Activated naive CD4-positive, alpha-beta T cell treated with anti-CD3 and anti-CD28 coated beads, Interleukin-2, amount 10 ng/mL, durations not matched to agents 7 days and 5 days (primary cell): ENCODE measurements around the gene ABCA2.

Experiments
- CTCF ChIA-PET: fragments of 350-600 bp; sonication (Branson Sonifier 250); formaldehyde crosslinking; loops from one replicate; lab custom pipeline; 2021; ENCODE audit warnings: antibody characterized with exemption; lab: Charles Lee
- DNase-seq: peaks from one replicate; pipeline ENCODE4 v3.0.0-alpha.2; 2020
- H3K27ac Mint-ChIP-seq: one replicate; pipeline ENCODE4 v1.8.0; 2021; ENCODE audit warnings: mild to moderate bottlenecking, moderate library complexity, mixed read lengths
- H3K27me3 Mint-ChIP-seq: one replicate; pipeline ENCODE4 v1.8.0; 2021; ENCODE audit warnings: mild to moderate bottlenecking, mixed read lengths
- H3K36me3 Mint-ChIP-seq: one replicate; pipeline ENCODE4 v1.8.0; 2021; ENCODE audit warnings: mixed read lengths
- H3K4me1 Mint-ChIP-seq: one replicate; pipeline ENCODE4 v1.8.0; 2021; ENCODE audit warnings: mixed read lengths
- H3K4me3 Mint-ChIP-seq: one replicate; pipeline ENCODE4 v1.8.0; 2021; ENCODE audit warnings: mild to moderate bottlenecking, moderate library complexity, mixed read lengths
- H3K9me3 Mint-ChIP-seq: one replicate; pipeline ENCODE4 v1.8.0; 2021; ENCODE audit warnings: mixed read lengths

The ABCA2 gene

DNA sequence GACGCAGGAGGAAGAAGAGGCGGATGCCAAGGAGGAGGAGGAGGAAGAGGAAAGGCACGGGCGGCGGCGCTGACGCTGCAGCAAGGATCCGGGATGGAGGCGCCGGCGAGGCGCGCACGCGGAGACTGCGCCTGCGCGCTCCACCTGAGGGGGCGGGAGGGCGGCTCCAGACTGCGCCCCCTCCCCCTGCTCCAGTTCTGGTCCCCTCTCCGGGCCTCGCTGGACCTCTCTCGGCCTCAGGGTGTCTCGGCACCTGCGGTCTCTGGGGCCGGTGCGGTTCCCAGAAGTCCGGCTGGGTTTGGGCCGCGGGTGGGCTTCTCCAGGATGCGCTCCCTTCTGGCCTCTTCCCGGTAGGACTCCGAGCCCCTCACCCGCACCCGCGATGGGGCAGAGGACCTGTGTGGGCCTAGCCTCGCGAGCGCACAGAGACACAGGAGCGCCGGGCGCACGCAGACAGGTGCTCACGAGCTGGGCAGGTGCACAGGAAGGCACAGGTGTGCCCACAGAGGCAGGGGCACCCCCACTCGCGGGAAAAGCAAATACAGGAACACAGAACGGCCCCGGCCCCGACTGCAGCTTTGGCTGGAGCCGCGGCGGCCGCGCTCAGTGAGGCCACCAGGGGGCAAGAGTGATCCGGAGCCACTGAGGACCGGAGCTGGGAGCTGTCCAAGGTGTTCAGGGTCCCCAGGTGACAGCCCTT lies 18.2 kb upstream of the ABCA2 start, which contains the start of gene NPDC1:
Gene NPDC1, minus strand, starts transcription at position 90 of the 700 bp plus-strand sequence. CDS start 188 bp downstream, outside the sequence.
- CTCF ChIA-PET, result interaction anchor here (0.7 to 5.4 kb wide), 25 partner anchors 9 to 266 kb away, joined by 3 to 103 read pairs (median 4); partner anchors contain the start of genes AJM1, CYSRT1, FUT7 and GRIN1
- Mint-ChIP-seq H3K4me3 (peak within 1 kb of the TSS; percentile 75), H3K4me1 (peaks cover 35% of the 10 kb centered on the region), H3K27ac (peak within 1 kb of the TSS; percentile 68), H3K36me3 (no peaks in the 10 kb centered on the region), H3K9me3 (no peaks in the 10 kb centered on the region), H3K27me3 (peaks cover 86% of the 10 kb centered on the region)
- DNase-seq, result peak; percentile 92

DNA sequence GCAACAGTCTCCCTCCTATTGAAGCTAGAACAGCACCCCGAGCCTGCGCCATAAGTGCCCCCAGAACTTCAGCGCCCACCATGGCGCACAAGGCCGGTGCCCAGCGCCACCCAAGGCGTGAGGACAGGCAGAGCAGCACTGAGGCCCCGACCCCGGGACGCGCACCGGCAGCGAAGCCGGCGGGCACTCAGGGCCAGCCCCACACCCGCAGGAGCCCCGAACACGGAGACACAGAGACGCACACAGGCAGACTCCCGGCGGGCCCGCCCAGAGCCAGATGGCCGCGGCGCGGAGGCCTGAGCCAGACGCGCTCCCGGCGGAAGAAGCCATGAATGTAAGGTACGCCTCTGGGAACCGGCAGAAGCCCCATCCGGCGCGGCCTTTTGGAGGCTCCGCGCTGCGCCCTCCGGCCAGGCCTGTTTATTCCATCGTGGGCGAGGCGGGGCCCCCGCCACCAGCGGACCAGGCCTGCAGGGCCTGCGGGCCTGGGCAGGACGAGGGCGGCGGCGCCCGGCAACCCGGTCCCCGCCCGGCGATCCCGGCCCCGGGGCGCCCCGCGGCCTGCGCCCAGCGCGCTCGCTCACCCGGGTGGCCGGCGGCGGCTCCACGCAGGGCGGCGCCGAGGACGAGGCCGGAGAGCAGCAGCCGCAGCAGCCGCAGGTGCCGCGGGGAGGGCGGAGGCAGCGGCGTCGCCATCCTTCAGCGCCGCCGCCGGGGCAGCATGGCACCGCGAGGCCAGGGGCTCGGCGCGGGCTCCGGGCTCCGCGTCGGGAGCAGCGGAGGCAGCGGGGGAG lies 17.5 kb upstream of the ABCA2 start:
- no peaks in the 10 kb centered on the region for H3K36me3 Mint-ChIP-seq
- peaks cover 79% of the 10 kb centered on the region for H3K27me3 Mint-ChIP-seq
- H3K9me3 Mint-ChIP-seq, result no peaks in the 10 kb centered on the region
- H3K4me3 Mint-ChIP-seq, result peak overlapping the region; percentile 75
- H3K4me1 Mint-ChIP-seq, result peaks cover 35% of the 10 kb centered on the region
- no peak overlapping the region for H3K27ac Mint-ChIP-seq
- peak; percentile 55 for DNase-seq
- CTCF ChIA-PET, result interaction anchor here (0.9 to 5.4 kb wide), 9 partner anchors 10 to 132 kb away, joined by 3 to 103 read pairs (median 6); partner anchors contain the start of genes ABCA2 and SAPCD2

DNA sequence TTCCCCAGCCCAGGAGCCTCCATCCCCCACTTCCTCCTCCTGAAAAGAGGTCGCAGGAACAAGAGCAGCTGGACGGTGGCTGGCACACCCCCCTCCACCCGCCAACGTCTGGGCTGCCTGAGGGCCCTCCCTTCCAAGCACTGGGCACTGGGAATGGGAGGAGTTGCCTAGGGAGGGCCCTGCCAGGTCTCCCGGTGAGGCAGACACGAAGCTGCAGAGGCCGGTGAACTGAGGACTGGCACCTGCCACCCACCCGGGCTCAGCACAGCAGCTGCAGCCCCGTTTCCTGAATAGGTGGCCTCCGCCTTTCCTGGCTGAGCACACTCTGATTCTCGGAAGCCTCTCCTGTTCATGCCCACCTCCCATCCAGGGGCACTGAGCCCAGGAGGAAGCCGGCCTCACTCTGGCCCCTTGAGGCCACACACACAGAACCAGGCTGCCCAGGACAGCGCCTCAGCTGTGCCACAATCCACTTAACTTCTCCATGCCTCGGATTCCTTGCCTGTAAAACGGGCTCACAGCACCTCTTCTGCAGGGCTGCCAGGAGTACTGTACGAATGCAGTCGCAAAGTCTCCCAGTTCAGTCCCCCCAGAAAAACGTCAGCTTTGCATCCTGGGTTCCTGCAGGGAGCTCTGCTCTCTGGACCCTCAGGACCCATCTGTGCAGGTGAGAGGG lies 16.6 kb upstream of the ABCA2 start:
- peak overlapping the region; percentile 68 for H3K27ac Mint-ChIP-seq
- DNase-seq, result no peak
- H3K9me3 Mint-ChIP-seq, result no peaks in the 10 kb centered on the region
- peaks cover 70% of the 10 kb centered on the region for H3K27me3 Mint-ChIP-seq
- peaks cover 32% of the 10 kb centered on the region for H3K4me1 Mint-ChIP-seq
- H3K4me3 Mint-ChIP-seq, result peak overlapping the region; percentile 75
- CTCF ChIA-PET, result interaction anchor here (1.2 to 2.4 kb wide), 4 partner anchors 10 to 19 kb away, joined by 4 to 16 read pairs (median 9); partner anchors contain the start of gene ABCA2
- H3K36me3 Mint-ChIP-seq, result no peaks in the 10 kb centered on the region

GRCh38 chr9:137044037-137044436 lies 16.0 kb upstream of the ABCA2 start:
- H3K36me3 Mint-ChIP-seq, result no peaks in the 10 kb centered on the region
- no peak overlapping the region for H3K27ac Mint-ChIP-seq
- peak overlapping the region; percentile 75 for H3K4me3 Mint-ChIP-seq
- peaks cover 29% of the 10 kb centered on the region for H3K4me1 Mint-ChIP-seq
- no peaks in the 10 kb centered on the region for H3K9me3 Mint-ChIP-seq
- no peak for DNase-seq
- CTCF ChIA-PET, result interaction anchor here (1.2 to 2.4 kb wide), 4 partner anchors 9 to 20 kb away, joined by 4 to 16 read pairs (median 9); partner anchors contain the start of gene ABCA2
- H3K27me3 Mint-ChIP-seq, result peaks cover 64% of the 10 kb centered on the region

DNA sequence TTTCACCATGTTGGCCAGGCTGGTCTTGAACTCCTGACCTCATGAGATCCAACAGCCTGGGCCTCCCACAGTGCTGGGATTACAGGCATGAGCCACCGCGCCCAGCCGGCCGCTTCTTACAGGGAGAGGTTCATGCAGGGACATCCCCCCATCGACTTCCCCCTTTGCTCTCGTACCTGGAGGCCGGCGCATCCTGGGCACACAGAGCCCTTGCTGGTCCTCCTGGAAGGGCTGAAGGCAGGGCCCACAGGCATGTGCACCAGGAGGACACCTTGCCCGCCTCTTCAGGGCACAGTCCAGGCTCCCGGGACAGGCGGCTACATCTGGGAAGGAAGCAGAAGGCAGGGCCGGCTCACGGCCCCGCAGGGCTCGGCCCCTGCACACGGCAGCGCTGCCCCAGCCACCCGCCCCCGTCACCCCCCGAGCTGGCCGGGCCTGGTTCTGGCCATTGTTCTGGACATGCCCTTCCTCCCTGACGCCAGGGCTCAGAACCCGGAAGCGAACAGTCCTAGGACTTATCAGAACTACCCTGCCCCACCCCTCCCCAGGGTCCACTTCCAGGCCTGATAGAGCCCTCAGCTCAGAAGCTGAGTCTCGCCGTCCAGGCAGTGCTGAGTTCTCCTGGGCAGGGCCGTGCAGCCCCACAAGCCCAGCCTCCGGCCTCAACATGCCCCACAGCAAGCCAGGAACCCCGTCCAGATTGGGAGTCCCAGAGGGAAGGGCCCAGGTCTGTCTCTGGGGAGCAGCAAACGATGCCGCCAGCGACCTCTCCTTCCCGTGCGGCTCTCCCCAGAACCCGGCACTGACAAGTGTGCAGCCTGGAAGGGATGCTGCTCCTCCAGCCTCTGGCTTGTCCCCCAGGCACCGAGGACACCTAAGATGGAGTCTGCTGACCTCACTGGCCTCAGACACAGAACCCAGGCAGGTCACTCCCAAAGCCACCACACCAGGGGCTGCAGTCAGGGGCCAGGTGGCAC lies 15.0 kb upstream of the ABCA2 start:
- DNase-seq, result no peak
- CTCF ChIA-PET, result interaction anchor here (0.6 to 2.4 kb wide), 3 partner anchors 8 to 21 kb away, joined by 3 to 16 read pairs (median 12); partner anchors contain the start of gene ABCA2
- Mint-ChIP-seq H3K27me3 (peaks cover 54% of the 10 kb centered on the region), H3K27ac (no peak overlapping the region), H3K36me3 (peaks cover 2% of the 10 kb centered on the region), H3K4me3 (peak overlapping the region; percentile 15), H3K4me1 (peaks cover 29% of the 10 kb centered on the region), H3K9me3 (no peaks in the 10 kb centered on the region)

- peaks cover 35% of the 10 kb centered on the region for H3K27me3 Mint-ChIP-seq
- H3K36me3 Mint-ChIP-seq, result peaks cover 2% of the 10 kb centered on the region
- DNase-seq, result no peak
- peaks cover 23% of the 10 kb centered on the region for H3K4me1 Mint-ChIP-seq
- CTCF ChIA-PET, result interaction anchor here (1.6 kb wide), 1 partner anchor 12 kb away, joined by 6 read pairs; no protein-coding TSS in a partner anchor
- no peaks in the 10 kb centered on the region for H3K9me3 Mint-ChIP-seq
- H3K27ac Mint-ChIP-seq, result no peak overlapping the region
- no peak overlapping the region for H3K4me3 Mint-ChIP-seq
Measured at GRCh38 chr9:137041124-137041523, 13.1 kb upstream of the ABCA2 start.

- peaks cover 2% of the 10 kb centered on the region for H3K36me3 Mint-ChIP-seq
- H3K9me3 Mint-ChIP-seq, result no peaks in the 10 kb centered on the region
- no peak overlapping the region for H3K4me3 Mint-ChIP-seq
- H3K4me1 Mint-ChIP-seq, result peaks cover 24% of the 10 kb centered on the region
- peaks cover 29% of the 10 kb centered on the region for H3K27me3 Mint-ChIP-seq
- H3K27ac Mint-ChIP-seq, result no peak overlapping the region
- DNase-seq, result no peak
- CTCF ChIA-PET, result interaction anchor here (1.6 kb wide), 1 partner anchor 11 kb away, joined by 6 read pairs; no protein-coding TSS in a partner anchor
Measured at GRCh38 chr9:137040568-137040967, 12.5 kb upstream of the ABCA2 start.

DNA sequence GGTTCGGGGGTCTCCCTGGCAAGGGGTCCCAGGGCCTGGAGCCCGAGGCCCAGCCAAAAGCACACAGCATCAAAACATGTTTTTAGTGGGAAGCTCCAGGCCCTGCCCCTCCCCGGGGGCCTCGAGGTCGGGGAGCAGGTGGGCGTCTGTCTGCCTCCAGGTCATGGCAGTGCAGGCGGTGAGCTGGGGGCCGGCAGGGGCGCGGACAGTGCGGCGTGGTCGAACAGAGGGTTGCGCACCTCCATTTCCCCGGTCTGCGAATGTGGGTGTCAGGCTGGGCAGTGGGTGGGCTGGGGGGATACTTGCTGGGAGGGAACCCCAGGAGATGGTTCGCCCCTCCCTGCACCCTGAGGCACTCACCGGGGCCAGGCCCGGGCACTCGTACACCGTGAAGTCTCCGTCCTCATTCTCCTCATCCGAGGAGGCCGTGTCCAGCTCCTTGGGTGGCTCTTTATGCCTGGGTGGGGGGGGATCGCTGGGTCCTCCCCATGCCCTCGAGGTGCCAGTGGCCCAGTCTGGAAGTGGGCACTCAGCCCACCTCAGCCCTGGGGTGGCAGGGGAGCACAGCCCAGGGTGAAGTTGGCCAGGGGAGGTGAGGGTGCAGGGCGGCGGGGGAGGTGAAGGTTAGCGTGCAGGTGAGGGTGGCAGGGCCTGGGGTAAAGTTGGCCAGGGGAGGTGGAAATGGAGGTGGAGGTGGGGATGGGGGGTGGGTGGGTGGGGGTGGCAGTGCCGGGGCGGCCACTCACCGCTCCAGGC lies 11.8 kb upstream of the ABCA2 start:
- H3K36me3 Mint-ChIP-seq, result peaks cover 2% of the 10 kb centered on the region
- H3K27me3 Mint-ChIP-seq, result peaks cover 26% of the 10 kb centered on the region

GRCh38 chr9:137038916-137039315 lies 10.9 kb upstream of the ABCA2 start:
- H3K4me1 Mint-ChIP-seq, result peaks cover 22% of the 10 kb centered on the region
- no peak for DNase-seq

More for the DNA sequence above, 11.8 kb upstream of the ABCA2 start:
- Mint-ChIP-seq H3K4me3 (no peak overlapping the region), H3K9me3 (no peaks in the 10 kb centered on the region), H3K4me1 (peaks cover 25% of the 10 kb centered on the region), H3K27ac (no peak overlapping the region)
- no peak for DNase-seq
- CTCF ChIA-PET, result interaction anchor here (3.3 kb wide), 1 partner anchor 11 kb away, joined by 22 read pairs; the partner anchor contains the start of gene ABCA2

DNA sequence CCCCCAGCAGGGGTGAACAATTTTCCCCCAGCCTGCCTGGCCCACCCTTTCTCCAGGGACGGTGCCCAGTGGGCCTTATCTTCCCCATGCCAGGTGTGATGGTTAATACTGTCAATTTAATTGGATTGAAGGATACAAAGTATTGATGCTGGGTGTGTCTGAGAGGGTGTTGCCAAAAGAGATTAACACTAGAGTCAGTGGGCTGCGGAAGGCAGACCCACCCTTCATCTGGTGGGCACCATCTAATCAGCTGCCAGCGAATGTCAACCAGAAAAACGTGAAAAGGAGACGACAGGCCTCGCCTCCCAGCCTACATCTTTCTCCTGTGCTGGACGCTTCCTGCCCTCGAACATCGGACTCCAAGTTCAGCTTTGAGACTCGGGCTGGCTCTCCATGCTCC lies 9.4 kb upstream of the ABCA2 start:
- no peak overlapping the region for H3K4me3 Mint-ChIP-seq
- H3K4me1 Mint-ChIP-seq, result peaks cover 29% of the 10 kb centered on the region
- H3K27ac Mint-ChIP-seq, result no peak overlapping the region
- H3K36me3 Mint-ChIP-seq, result peaks cover 2% of the 10 kb centered on the region
- H3K27me3 Mint-ChIP-seq, result peaks cover 10% of the 10 kb centered on the region
- H3K9me3 Mint-ChIP-seq, result no peaks in the 10 kb centered on the region
- CTCF ChIA-PET, result interaction anchor here (0.9 to 3.3 kb wide), 2 partner anchors 8 to 18 kb away, joined by 3 to 22 read pairs; partner anchors contain the start of gene ABCA2
- DNase-seq, result no peak

More at GRCh38 chr9:137038916-137039315, 10.9 kb upstream of the ABCA2 start:
- Mint-ChIP-seq H3K27ac (no peak overlapping the region), H3K9me3 (no peaks in the 10 kb centered on the region), H3K4me3 (no peak overlapping the region), H3K36me3 (peaks cover 2% of the 10 kb centered on the region), H3K27me3 (peaks cover 23% of the 10 kb centered on the region)
- CTCF ChIA-PET, result interaction anchor here (3.3 kb wide), 1 partner anchor 10 kb away, joined by 22 read pairs; the partner anchor contains the start of gene ABCA2

- CTCF ChIA-PET, result interaction anchor here (0.9 to 3.3 kb wide), 6 partner anchors 8 to 89 kb away, joined by 3 to 25 read pairs (median 4); partner anchors contain the start of gene ABCA2
- Mint-ChIP-seq H3K4me3 (no peak overlapping the region), H3K4me1 (peaks cover 34% of the 10 kb centered on the region), H3K36me3 (peaks cover 2% of the 10 kb centered on the region), H3K27ac (no peak overlapping the region), H3K9me3 (no peaks in the 10 kb centered on the region), H3K27me3 (peaks cover 10% of the 10 kb centered on the region)
- no peak for DNase-seq
Measured at GRCh38 chr9:137037035-137037434, 9.0 kb upstream of the ABCA2 start.

GRCh38 chr9:137035937-137036336 lies 7.9 kb upstream of the ABCA2 start:
- Mint-ChIP-seq H3K27ac (no peak overlapping the region), H3K27me3 (peaks cover 15% of the 10 kb centered on the region), H3K4me3 (no peak overlapping the region), H3K9me3 (no peaks in the 10 kb centered on the region), H3K4me1 (peaks cover 39% of the 10 kb centered on the region), H3K36me3 (peaks cover 2% of the 10 kb centered on the region)
- no peak for DNase-seq
- CTCF ChIA-PET, result interaction anchor here (0.7 to 2.9 kb wide), 26 partner anchors 8 to 269 kb away, joined by 3 to 39 read pairs (median 6); partner anchors contain the start of genes C8G, FBXW5, NPDC1 and PAXX
